DMS153 (cell line): ENCODE results near the gene PPP1R16B.
A peak's percentile ranks its signal among the peaks of the same experiment; 100 is the strongest.
"Not testable (repeated sequence)": the region's sequence is repeated elsewhere in the genome, so short reads cannot be mapped to it uniquely, and the experiment has no call there.

ENCODE experiments used
- DNase-seq: peaks from one replicate; lab custom pipeline; 2025; lab: John Stamatoyannopoulos, UW

PPP1R16B gene

GRCh38 chr20:38935285-38935684 lies 129.8 kb downstream of the PPP1R16B start:
- no peak for DNase-seq

DNA sequence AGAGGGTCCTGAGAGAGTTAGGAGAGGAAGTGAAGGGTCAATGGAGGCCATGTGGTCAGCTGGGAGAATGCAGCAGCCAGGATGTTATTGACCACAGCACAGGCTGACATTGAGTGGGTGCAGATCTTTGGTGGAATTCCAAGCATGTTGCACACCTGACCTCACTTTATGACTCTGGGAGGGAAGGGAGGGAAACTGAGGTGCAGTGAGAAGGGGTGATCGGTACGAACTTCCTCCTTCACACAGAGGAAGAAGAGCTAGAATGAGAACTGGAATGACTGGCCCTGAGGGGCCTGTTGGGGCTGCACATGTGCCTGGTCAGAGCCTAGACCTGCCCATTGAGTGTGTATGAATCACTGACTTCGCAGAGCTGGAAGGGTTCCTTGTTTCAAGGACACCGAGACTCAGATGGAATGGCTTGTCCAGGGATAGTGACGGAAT lies 130.5 kb downstream of the PPP1R16B start:
- no peak for DNase-seq

GRCh38 chr20:38937000-38937399 lies 131.5 kb downstream of the PPP1R16B start:
- DNase-seq, result no peak

DNA sequence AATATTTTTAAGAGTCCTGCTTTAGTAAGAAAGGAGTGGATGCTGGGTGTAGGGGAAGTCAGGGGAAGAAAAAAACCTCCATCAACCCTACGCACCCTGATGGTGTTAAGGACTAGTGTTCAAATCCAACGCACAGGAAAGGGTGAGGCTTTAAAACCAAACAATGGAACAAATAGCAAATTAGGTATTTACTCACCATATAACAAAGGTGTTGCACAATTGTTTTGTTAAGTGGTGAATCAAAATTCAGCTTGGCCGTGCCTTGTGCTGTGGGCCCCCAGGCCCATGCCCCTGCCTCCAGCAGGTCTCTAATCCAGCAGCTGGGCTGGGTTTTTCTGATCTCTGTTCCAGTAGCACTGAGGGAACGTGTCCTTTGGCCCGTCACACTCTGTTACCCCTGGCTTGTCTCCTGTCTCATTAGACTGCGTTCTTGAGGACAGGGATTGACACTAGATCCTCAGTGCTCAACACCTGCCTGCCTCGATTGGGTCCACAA lies 132.5 kb downstream of the PPP1R16B start:
- DNase-seq, result no peak

GRCh38 chr20:38939686-38940085 lies 134.2 kb downstream of the PPP1R16B start:
- DNase-seq, result no peak

DNA sequence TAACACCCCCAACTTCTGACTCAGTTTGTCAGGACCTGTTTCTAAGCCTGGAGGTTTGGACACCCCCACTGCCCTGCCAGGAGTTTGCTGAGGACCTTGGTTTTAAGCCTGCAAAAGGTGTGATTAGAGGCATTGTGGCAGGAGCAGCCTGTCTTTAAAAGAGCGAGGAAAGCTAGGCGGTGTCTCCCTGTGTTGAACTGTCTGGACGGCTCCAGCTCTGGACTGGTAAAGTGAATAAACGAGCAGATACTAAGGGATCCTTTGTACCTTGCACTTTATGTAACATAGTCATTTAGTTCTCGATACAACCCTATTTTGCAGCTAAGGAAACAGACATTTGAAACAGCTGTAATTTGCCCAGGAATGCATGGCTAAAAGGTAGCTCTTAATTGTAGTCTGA lies 135.1 kb downstream of the PPP1R16B start:
- DNase-seq, result no peak

GRCh38 chr20:38941726-38942389 lies 136.4 kb downstream of the PPP1R16B start:
- DNase-seq, result no peak

DNA sequence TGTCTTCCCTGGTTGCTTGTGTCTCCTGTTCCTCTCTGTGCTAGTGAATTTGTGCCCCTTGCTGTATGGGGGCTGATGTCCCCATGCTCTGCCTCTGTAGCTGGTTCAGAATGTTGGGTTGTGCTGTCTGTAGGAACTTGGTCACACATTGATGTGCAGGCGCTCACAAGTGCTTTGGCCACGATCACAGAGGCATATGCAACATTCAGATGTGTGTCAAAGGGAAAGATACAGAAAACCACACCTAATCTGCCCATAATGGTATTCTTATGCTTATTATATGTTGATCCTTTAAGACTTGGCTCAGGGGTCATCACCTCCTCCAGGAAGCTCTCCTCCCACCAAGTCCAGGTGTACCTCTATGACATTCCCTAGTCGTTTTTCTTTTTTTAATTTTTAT lies 139.5 kb downstream of the PPP1R16B start:
- DNase-seq, result no peak

DNA sequence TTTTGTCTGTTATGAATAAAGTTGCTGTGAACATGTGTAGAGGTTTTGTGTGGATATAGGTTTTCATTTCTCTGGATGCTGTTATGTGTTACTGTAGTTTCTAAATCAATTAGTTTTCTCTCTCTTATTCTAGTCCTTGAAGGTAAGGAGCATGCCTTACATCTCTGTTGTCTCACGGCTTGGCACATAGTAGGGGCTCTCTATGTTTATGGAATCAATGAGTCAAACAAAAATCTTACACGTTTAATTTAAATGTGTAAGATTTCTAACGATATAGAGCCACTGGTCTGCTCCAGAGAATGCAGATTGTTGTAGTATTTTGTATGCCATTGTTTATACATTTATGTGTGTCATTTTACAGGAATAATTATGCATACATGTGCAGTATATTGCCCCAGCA lies 141.3 kb downstream of the PPP1R16B start:
- no peak for DNase-seq

GRCh38 chr20:38947931-38948362 lies 142.4 kb downstream of the PPP1R16B start:
- DNase-seq, result no peak

GRCh38 chr20:38950254-38950653 lies 144.8 kb downstream of the PPP1R16B start:
- DNase-seq, result no peak

DNA sequence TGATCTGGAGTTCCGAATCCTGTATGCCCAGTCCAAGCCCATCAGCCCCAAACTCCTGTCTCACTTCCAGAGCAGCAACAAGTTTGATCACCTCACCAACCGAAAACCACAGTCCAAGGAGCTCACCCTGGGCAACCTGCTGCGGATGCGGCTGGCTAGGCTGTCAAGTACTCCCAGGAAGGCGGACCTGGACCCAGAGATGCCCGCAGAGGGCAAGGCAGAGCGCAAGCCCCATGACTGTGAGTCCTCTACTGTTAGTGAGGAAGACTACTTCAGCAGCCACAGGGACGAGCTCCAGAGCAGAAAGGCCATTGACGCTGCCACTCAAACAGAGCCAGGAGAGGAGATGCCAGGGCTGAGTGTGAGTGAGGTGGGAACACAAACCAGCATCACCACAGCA lies 146.1 kb downstream of the PPP1R16B start:
- DNase-seq, result no peak

GRCh38 chr20:38952153-38952552 lies 146.7 kb downstream of the PPP1R16B start:
- no peak for DNase-seq

DNA sequence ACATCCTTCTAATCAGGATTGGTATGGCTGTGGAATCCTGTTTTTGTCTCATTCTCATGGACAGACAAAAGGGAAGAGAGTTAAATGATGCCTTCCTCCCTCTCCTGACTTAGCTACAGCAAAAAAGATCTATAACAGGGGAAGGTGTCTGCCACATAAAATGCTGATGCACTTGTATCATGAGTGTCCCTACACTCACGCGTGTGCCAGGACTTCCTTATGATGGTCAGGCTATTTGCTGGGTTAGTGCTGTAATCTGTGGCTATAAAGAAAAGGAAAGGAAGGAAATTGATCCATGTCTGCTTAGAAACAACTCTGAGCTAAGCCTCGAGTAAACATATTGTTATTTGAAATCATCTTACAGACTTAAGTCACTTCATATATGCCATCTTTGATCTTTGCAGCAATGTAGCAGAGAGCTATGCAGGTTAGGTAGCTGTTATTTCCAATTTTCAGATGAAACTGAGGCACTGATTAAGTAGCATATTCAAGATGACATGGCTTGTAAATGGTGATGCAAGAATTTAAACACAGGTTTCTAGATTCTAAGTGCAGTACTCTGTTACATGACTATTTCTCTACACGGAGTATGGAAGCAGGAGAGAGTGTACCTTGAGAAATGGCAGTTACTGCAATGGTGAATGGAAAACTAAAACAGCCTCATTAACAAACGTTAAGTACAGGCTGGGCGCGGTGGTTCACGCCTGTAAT lies 148.3 kb downstream of the PPP1R16B start:
- no peak for DNase-seq

DNA sequence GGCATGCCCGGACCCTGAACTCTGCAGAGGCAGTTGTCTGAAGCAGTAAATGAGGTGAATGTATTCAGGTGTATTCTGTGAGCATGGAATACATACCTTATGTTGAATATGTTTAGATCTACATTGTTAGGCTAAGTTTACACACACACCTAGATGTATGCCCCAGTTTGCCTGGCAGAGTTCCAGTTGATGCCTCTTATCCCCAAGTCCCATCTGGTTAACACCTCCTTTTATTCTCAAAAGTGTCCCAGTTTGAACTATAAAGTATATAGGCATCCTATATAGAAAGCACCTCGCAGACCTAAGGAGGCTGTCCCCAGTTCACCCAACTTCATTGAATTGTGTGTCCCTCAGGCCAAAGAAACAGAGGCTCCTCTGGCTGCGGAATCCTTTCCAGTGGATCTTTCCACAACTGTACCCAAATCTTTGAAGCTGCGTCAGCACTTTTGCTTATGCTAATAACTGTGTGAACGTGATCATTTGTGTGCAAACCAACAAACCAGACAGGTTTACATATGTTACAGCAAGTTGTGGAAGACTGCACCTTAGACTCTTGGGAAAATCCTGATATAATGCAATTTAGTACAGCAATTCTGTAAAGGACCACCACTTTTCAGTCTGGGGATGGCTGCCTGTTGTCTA lies 151.9 kb downstream of the PPP1R16B start:
- no peak for DNase-seq

DNA sequence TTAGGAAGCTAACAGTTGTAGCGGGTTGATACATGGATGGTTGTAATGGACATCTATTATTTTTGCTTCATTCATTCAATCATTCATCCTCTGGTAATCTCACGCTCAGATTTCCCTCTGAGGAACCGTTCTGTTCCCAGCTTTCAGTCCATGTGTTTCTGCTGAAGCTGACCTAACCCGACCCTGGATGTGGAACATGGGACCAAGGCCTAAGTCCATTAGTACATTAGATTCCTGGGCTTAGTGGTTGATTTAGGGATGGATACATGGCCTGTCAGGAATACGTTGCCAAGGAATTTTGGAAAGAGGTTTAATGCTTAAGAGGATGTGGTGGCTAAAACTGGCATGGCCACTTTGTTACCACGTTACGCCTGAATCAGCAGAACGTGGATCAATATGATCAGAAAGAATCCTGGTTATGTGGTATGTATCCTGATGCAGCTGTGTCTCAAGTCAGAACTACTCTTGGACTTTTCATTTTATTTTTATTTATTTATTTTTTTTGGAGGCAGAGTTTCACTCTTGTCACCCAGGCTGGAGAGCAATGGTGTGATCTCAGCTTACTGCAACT lies 152.5 kb downstream of the PPP1R16B start:
- DNase-seq, result no peak

DNA sequence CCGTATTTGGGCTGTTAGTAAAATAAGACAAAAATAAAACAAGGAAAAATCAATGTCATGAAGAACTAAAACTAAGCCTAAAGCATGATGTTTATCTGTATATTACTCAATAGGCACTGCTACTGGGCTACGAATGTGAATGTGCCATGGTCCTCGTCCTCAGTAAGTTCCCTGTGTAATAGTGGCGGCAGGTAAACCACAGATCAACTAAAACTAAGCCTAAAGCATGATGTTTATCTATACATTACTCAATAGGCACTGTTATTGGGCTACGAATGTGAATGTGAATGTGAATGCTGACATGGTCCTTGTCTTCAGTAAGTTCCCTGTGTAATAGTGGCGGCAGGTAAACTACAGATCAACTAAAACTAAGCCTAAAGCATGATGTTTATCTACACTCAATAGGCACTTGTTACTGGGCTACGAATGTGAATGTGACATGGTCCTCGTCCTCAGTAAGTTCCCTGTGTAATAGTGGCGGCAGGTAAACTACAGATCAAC lies 154.7 kb downstream of the PPP1R16B start:
- not testable (repeated sequence) for DNase-seq

DNA sequence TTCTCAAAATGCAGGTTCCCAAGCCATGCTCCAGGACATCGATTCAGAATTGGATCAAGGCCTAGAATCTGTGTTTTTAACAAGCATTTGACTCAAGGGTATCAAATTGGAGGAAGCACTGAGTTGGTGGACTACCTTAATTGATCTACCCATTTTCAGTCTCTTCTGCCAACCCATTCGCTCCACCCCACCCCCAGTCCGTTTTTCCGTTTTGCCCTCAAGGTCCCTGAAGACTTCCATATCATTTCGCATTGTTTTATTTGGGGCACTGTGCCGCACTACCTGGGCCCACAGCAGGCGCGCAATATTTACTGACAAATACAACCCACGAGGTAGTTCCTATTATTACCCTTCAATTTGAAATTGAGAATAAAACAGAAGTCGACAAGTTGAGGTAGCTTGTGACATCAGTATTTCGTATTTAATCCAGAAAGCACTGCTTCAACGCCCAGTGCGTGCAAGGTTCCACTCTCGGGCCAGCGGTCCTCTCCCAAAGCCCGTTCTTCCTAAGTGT lies 156.1 kb downstream of the PPP1R16B start:
- no peak for DNase-seq

DNA sequence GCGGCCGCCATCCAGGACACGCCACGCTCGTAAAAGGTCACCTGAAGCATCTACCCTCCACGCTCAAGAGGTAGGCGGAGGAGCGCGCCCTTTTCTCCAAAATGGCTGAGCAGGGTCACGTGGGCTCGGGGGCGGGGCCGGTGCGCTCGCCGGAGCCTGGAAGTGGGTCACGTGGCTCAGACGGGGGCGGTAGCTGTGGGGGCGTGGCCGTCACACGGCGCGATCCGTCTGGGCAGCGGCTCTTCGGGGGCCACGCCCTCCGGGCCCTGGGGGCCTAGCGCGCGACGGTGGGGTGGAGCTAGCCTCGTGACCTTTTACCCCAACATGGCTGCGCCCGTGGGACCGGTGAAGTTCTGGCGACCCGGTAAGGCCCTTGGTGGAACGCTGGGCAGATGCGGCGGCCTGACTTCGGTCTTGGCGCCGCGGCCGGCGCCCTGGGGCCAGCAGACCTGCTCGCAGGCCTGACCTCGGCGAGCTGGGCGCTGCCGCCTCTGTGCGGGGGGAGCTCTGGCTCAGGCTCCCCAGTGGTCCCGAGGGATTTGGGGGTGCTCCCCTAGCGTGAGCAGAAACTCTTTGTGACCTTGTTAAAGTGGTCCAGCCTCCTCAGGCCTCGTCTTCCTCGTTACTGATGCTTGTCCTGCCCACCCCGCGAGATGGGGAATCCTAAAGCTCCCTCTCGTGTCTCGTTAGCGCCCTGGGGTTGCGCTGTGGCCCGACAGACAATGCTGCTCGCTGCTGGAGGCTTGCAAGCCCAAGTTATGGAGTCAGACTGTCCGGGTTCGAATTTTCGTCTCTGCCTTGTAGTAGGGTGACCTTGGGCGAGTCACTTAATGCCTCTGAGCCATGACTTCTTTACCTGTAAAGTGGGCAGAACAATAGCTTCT lies 156.8 kb downstream of the PPP1R16B start, which contains the start of gene DHX35:
TSS of gene DHX35 (plus strand) at position 301 of the 884 bp plus-strand sequence. CDS start at position 325, 24 bp downstream.
- peak; percentile 93 for DNase-seq

DNA sequence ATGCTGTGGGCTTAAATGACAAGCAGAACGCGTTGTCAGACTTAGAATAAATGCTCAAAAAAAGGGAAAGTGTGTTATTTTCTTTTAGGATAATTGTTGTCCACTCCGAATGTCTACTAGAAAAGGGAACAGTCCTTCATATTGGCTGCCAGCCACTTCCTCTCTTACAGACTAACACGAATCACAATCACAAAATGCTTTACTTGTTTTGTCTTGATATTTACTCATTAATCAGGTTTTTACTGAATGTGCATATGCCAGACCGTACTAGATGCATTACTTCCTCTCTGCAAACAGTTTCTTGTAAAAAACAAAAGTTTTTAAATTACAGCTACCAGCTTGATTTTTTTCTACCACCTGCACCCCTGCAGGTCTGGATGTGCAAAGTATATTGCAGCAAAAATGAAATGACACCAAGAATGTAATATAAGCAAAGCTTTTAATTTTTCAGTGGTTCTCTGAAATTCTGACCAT lies 157.5 kb downstream of the PPP1R16B start:
- DNase-seq, result no peak

DNA sequence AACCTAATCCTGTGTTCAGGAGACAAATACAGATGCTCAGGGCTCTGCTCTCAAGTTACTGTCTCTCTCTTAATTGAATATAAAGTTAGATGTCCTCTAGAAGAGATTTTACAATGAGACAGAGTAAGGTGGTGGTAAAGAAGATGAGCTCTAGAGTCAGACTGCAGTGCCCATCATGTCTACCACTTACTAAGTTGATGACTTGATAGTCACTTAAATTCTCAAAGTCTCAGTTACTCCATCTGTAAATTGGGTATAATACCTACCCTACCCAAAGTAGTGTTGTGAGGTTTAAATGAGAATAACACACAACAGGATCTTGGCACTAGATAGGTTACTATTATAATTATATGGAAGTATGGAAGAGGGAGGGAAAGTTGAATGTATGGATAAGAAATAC lies 158.2 kb downstream of the PPP1R16B start:
- DNase-seq, result no peak
